Testis (tissue), 2 donors: ENCODE results near the gene MFSD11.

Experiments
- POLR2A ChIP-seq: fragments of 450-650 bp; IDR thresholded peaks from one replicate; pipeline ENCODE4 v1.6.1; 2017; ENCODE audit warnings: antibody characterized with exemption, mild to moderate bottlenecking, moderate library complexity
- TF ChIP-seq, protein P1 (sequence below), 3 experiments: fragments of 450-650 bp in 2 of 3; fragments of 200-600 bp in 1 of 3; sonication (generic) in 1 of 3; IDR thresholded peaks; one replicate each; pipeline ENCODE4 v1.5.1; 2016 to 2019; ENCODE audit warnings: antibody characterized with exemption in 3 of 3, mild to moderate bottlenecking in 2 of 3, moderate library complexity in 1 of 3

DNA sequence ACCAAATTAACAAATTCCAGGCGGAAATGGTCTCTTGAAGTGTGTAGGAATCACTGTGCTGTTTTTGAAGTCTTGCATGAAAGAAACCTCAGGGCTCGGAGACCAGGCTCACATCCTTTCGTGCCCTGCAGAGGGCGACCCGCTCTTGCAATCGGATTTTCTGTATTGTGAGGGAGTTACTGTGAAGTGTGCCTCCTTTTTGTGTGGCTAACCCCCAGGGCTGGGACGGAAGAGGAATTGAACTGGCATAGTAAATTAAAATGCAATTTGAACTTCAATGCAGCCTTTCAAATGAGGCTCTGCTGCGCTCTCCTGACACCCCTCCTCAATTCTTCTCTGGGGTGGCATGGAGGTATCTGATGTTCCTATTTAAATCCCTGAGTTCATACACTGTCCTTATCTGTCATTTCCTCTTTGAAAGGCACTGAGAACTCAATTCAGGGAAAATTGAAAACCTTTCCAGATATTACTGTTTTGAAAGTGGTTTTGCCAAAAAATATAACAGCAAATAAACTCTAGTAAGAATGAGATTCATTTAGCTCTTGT is 78.7 kb downstream of the MFSD11 start:
- TF ChIP-seq, protein P1, sequence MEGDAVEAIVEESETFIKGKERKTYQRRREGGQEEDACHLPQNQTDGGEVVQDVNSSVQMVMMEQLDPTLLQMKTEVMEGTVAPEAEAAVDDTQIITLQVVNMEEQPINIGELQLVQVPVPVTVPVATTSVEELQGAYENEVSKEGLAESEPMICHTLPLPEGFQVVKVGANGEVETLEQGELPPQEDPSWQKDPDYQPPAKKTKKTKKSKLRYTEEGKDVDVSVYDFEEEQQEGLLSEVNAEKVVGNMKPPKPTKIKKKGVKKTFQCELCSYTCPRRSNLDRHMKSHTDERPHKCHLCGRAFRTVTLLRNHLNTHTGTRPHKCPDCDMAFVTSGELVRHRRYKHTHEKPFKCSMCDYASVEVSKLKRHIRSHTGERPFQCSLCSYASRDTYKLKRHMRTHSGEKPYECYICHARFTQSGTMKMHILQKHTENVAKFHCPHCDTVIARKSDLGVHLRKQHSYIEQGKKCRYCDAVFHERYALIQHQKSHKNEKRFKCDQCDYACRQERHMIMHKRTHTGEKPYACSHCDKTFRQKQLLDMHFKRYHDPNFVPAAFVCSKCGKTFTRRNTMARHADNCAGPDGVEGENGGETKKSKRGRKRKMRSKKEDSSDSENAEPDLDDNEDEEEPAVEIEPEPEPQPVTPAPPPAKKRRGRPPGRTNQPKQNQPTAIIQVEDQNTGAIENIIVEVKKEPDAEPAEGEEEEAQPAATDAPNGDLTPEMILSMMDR (IDR thresholded peaks at IDR 0.05) = peak in 2 of 3 experiments; percentile 21 to 35
- no peak for TF ChIP-seq POLR2A
